HepG2 (cell line): ENCODE results near the gene CTNND2. TPM values are rescaled to one million over a fixed set of nuclear protein-coding genes. Genes with fewer than 3 reads are reported as not detected.

ENCODE experiments used
- ATAC-seq: fragments of 200-7000 bp; cut with Tn5 transposase; 3 replicates; pipeline ENCODE4 v1.9.1; 2020; ENCODE audit warnings: mild to moderate bottlenecking, moderate library complexity
- BruUV-seq: library from RNA; stranded (reverse); fragments of 400-500 nt; replicated peaks from 2 replicates; lab custom pipeline; 2021; lab: Mats Ljungman, UMichigan
- CTCF ChIA-PET: fragments of 300-600 bp; formaldehyde crosslinking; extraction: SDS; loops from one replicate; lab custom pipeline; 2021; ENCODE audit warnings: low total read pairs, inconsistent platforms, low intra/inter-chr PET ratio; lab: Yijun Ruan, JAX
- POLR2A ChIA-PET: fragments of 350-600 bp; sonication (Branson Sonifier 250); formaldehyde crosslinking; loops from one replicate; lab custom pipeline; 2020; ENCODE audit warnings: antibody characterized with exemption, inconsistent platforms; lab: Yijun Ruan, JAX
- DNase-seq: peaks from one replicate; pipeline ENCODE4 v3.0.0-alpha.2; 2015; ENCODE audit warnings: low spot score
- FAIRE-seq: peaks from 3 replicates; lab custom pipeline; 2011; peaks lifted over from hg19 to GRCh38; lab: Jason Lieb, UNC
- H2AFZ ChIP-seq: one replicate; pipeline ENCODE4 v1.6.1; 2011; ENCODE audit warnings: low read length, inconsistent platforms
- H3K27ac ChIP-seq: fragments of 300-600 bp; 3 replicates; pipeline ENCODE4 v1.8.0; 2011; ENCODE audit warnings: mixed run types, mild to moderate bottlenecking, mixed read lengths, low read length, inconsistent platforms; ENCODE audit not compliant: insufficient read depth; ENCODE audit errors: extremely low read length
- H3K27me3 ChIP-seq, 2 experiments: fragments of 200-600 bp in 1 of 2; 2 replicates in 1 of 2; 3 replicates in 1 of 2; pipeline versions ENCODE4 v1.6.0 to v1.8.0; 2011; ENCODE audit warnings: low read length in 2 of 2, mild to moderate bottlenecking in 2 of 2, moderate library complexity in 2 of 2, inconsistent platforms in 1 of 2; ENCODE audit not compliant: insufficient read depth in 2 of 2, control insufficient read depth in 1 of 2
- H3K36me3 ChIP-seq, 2 experiments: fragments of 200-600 bp in 1 of 2; replicated peaks in 1 of 2; 2 replicates in 1 of 2; 3 replicates in 1 of 2; pipeline versions ENCODE4 v1.5.1 to v1.8.0; 2011; ENCODE audit warnings: low read length in 2 of 2, inconsistent platforms in 1 of 2; ENCODE audit not compliant: insufficient read depth in 2 of 2, control insufficient read depth in 1 of 2
- H3K4me1 ChIP-seq: 2 replicates; pipeline ENCODE4 v1.5.1; 2012; ENCODE audit warnings: low read length, inconsistent platforms; ENCODE audit not compliant: insufficient read depth
- H3K4me2 ChIP-seq: 2 replicates; pipeline ENCODE4 v1.6.0; 2011; ENCODE audit warnings: low read depth, low read length, inconsistent platforms
- H3K4me3 ChIP-seq, 3 experiments: fragments of 200-600 bp in 1 of 3; sonication (generic), shearing (Covaris generic) in 1 of 3; replicated peaks in 1 of 3; 2 replicates each; pipeline ENCODE4 v1.5.1; 2011 to 2016; ENCODE audit warnings: low read length in 3 of 3, inconsistent platforms in 2 of 3, low read depth in 2 of 3, mild to moderate bottlenecking in 2 of 3, control low read depth in 1 of 3, mixed read lengths in 1 of 3; ENCODE audit not compliant: insufficient read depth in 1 of 3
- H3K79me2 ChIP-seq: one replicate; pipeline ENCODE4 v1.6.1; 2011; ENCODE audit warnings: low read length, inconsistent platforms; ENCODE audit not compliant: insufficient read depth
- H3K9ac ChIP-seq: 2 replicates; pipeline ENCODE4 v1.6.0; 2011; ENCODE audit warnings: mild to moderate bottlenecking, low read depth, low read length, inconsistent platforms; ENCODE audit not compliant: insufficient read depth
- H3K9me3 ChIP-seq: 2 replicates; pipeline ENCODE4 v1.5.1; 2012; ENCODE audit warnings: mild to moderate bottlenecking, low read length
- H4K20me1 ChIP-seq: 2 replicates; pipeline ENCODE4 v1.6.0; 2011; ENCODE audit warnings: inconsistent platforms, mild to moderate bottlenecking, low read length, moderate library complexity; ENCODE audit not compliant: insufficient read depth
- CBFB ChIP-seq: sonication (generic); formaldehyde crosslinking; IDR thresholded peaks from 2 replicates; pipeline ENCODE4 v1.4.0; 2020; ENCODE audit warnings: missing genetic modification reagents
- CBX2 ChIP-seq, 2 experiments: fragments of 200-600 bp in 1 of 2; sonication (generic); formaldehyde crosslinking in 1 of 2; IDR thresholded peaks; 2 replicates each; pipeline versions ENCODE4 v1.7.0 to v1.8.1; 2018 to 2022; ENCODE audit warnings: low read depth in 2 of 2, low read length in 1 of 2, mild to moderate bottlenecking in 1 of 2, missing genetic modification reagents in 1 of 2
- CEBPG ChIP-seq: IDR thresholded peaks from 2 replicates; pipeline ENCODE4 v1.6.1; 2016
- GPN1 ChIP-seq: sonication (generic); formaldehyde crosslinking; IDR thresholded peaks from 2 replicates; pipeline ENCODE4 v1.5.1; 2020; ENCODE audit warnings: missing genetic modification reagents, borderline replicate concordance
- HNF4A ChIP-seq: sonication (generic); formaldehyde crosslinking; IDR thresholded peaks from 2 replicates; pipeline ENCODE4 v1.4.0; 2020; ENCODE audit warnings: missing genetic modification reagents
- KLF12 ChIP-seq: sonication (generic); formaldehyde crosslinking; IDR thresholded peaks from 2 replicates; pipeline ENCODE4 v1.4.0; 2020; ENCODE audit warnings: missing genetic modification reagents, borderline replicate concordance
- MTA3 ChIP-seq: sonication (generic); formaldehyde crosslinking; IDR thresholded peaks from 2 replicates; pipeline ENCODE4 v1.4.0; 2020; ENCODE audit warnings: missing genetic modification reagents
- NCOA1 ChIP-seq: sonication (generic); formaldehyde crosslinking; IDR thresholded peaks from 2 replicates; pipeline ENCODE4 v1.9.0; 2021; ENCODE audit warnings: missing genetic modification reagents
- NPAS2 ChIP-seq: sonication (generic); formaldehyde crosslinking; IDR thresholded peaks from 2 replicates; pipeline ENCODE4 v1.8.0; 2022; ENCODE audit warnings: mild to moderate bottlenecking, missing genetic modification reagents, borderline replicate concordance
- PHB2 ChIP-seq: fragments of 450-650 bp; IDR thresholded peaks from 2 replicates; pipeline ENCODE4 v1.6.1; 2018; ENCODE audit not compliant: partially characterized antibody
- POLR2AphosphoS5 ChIP-seq: IDR thresholded peaks from 2 replicates; pipeline ENCODE4 v1.6.1; 2012; ENCODE audit warnings: low read depth, low read length
- SCMH1 ChIP-seq: sonication (generic); formaldehyde crosslinking; IDR thresholded peaks from 2 replicates; pipeline ENCODE4 v1.9.0; 2021; ENCODE audit warnings: missing genetic modification reagents, mild to moderate bottlenecking, borderline replicate concordance
- TGIF2 ChIP-seq: IDR thresholded peaks from 2 replicates; pipeline ENCODE4 v1.6.1; 2016; ENCODE audit warnings: control low read depth, missing compliant biosample characterization
- ZEB1 ChIP-seq: IDR thresholded peaks from 2 replicates; pipeline ENCODE4 v1.6.1; 2012; ENCODE audit warnings: mild to moderate bottlenecking, low read depth, inconsistent platforms; ENCODE audit not compliant: insufficient replicate concordance
- ZNF335 ChIP-seq: sonication (generic); formaldehyde crosslinking; IDR thresholded peaks from 2 replicates; pipeline ENCODE4 v1.4.0; 2020; ENCODE audit warnings: missing genetic modification reagents
- ZNF564 ChIP-seq: sonication (generic); formaldehyde crosslinking; IDR thresholded peaks from 2 replicates; pipeline ENCODE4 v1.8.1; 2023; ENCODE audit warnings: mild to moderate bottlenecking, missing genetic modification reagents
- ZNF569 ChIP-seq: sonication (generic); formaldehyde crosslinking; IDR thresholded peaks from 2 replicates; pipeline ENCODE4 v1.5.0; 2020; ENCODE audit warnings: mild to moderate bottlenecking, missing genetic modification reagents, moderate library complexity, borderline replicate concordance
- ZSCAN29 ChIP-seq: sonication (generic); formaldehyde crosslinking; conservative IDR thresholded peaks from 2 replicates; pipeline ENCODE4 v1.4.0; 2020; ENCODE audit warnings: mild to moderate bottlenecking, missing genetic modification reagents
- WGBS: methylation state at CpG from one replicate; pipeline ENCODE4 v1.1.6; 2017; ENCODE audit warnings: low lambda C conversion rate; 5-methylcytosine and 5-hydroxymethylcytosine counted together
- in situ Hi-C: cut with HindIII; loops from 2 replicates; pipeline ENCODE4 v1.10.0; 2017; ENCODE audit warnings: low pct_unique_long_range_greater_than_20kb; ENCODE audit not compliant: extremely low pct_ligation_motif_present
- intact Hi-C: fragments of 100-400 bp; cut with micrococcal nuclease; formaldehyde crosslinking; loops from one replicate; pipeline ENCODE4 v1.10.0; 2022; ENCODE audit not compliant: unreplicated experiment
- polyA plus RNA-seq, 8 experiments: library from polyadenylated mRNA; depleted of rRNA in 3 of 8; stranded (reverse) in 7 of 8; unstranded in 1 of 8; fragments of >200 nt; fragmentation: Illumina TruSeq in 4 of 8; extraction: Trizol in 4 of 8; gene quantifications; 2 replicates each; pipeline versions ENCODE4 v1.2.1 to v1.2.3, GENCODE V29; 2011 to 2016; ENCODE audit warnings: low read depth in 4 of 8, missing spikeins in 1 of 8, mixed read lengths in 1 of 8; ENCODE audit not compliant: insufficient read depth in 1 of 8
- total RNA-seq, 5 experiments: library from RNA; depleted of rRNA; stranded (reverse); fragments of >200 nt; fragmentation: Illumina TruSeq; extraction: Trizol; gene quantifications; 2 replicates each; pipeline ENCODE4 v1.2.3, GENCODE V29; 2016; ENCODE audit warnings: low read depth in 1 of 5
- TF ChIP-seq, protein P1 (sequence below): IDR thresholded peaks from 2 replicates; pipeline ENCODE4 v1.6.1; 2016; ENCODE audit warnings: missing compliant biosample characterization, missing genetic modification reagents, borderline replicate concordance

Gene CTNND2
- total and polyA plus RNA-seq, 2 of the 13 experiments (the other 11 are each of a cell fraction or from before 2014, with no cell fraction given): not detected

DNA sequence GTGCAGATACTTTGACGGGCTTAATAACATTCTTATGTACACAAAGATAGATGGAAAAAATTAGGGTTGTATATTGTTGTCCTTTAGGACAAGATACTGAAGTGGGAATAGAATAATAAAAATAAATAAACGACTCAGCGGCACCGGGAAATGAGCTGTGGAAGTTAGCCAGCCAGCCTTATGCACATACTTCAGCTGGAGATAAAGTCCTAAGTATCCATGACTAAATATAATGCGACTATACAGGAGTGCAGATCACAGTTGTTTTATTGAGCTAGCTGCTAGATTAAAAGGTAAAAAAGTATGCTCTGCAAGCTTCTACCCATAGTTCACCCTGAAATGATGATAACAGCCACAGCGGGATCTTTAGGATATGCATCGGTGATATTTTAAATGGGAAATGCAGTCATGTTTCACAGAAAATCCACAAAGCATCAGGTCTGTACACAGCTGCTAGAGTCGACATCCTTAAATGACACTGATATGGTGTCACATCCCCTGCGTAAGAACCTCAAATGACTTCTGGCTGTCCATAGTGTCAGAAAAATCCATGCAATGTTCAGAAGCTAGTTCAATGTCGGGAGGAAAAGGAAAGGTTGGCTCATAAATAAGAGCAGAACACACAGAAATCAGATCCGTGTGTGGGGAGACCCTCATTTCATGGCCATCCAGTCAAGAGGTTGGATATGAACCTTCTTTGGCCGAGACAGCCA, 750.4 kb downstream of the CTNND2 start:
- Histone ChIP-seq H3K4me3 (no peak overlapping the region), H3K27me3 (no peaks in the 10 kb centered on the region; a peak in 1 of 5 replicates), H3K79me2 (no peaks in the 10 kb centered on the region), H3K27ac (no peak overlapping the region), H4K20me1 (no peaks in the 10 kb centered on the region), H3K9me3 (no peaks in the 10 kb centered on the region), H2AFZ (no peak overlapping the region), H3K4me2 (no peak overlapping the region), H3K9ac (no peak overlapping the region), H3K4me1 (no peaks in the 10 kb centered on the region), H3K36me3 (no peaks in the 10 kb centered on the region)
- ATAC-seq: no peak
- ChIA-PET CTCF (no interaction called here), POLR2A (no interaction called here)
- in situ Hi-C loops (no loop called here), intact Hi-C loops (no loop called here)
- TF ChIP-seq MTA3 (no peak), CEBPG (no peak), CBX2 (IDR thresholded peaks at IDR 0.05; ENCODE audit: low read depth, low read length) (no peak), CBX2 (CRISPR knock-in tag; IDR thresholded peaks at IDR 0.05; ENCODE audit: low read depth) (no peak), TGIF2 (CRISPR knock-in tag) (no peak), POLR2AphosphoS5 (no peak), ZEB1 (no peak), SCMH1 (no peak), ZNF564 (CRISPR knock-in tag) (no peak), NCOA1 (no peak), ZSCAN29 (CRISPR knock-in tag) (no peak), PHB2 (no peak), HNF4A (CRISPR knock-in tag) (no peak), NPAS2 (CRISPR knock-in tag) (no peak), ZNF569 (CRISPR knock-in tag) (no peak), KLF12 (CRISPR knock-in tag) (no peak), GPN1 (CRISPR knock-in tag) (no peak), CBFB (CRISPR knock-in tag) (no peak), ZNF335 (CRISPR knock-in tag) (no peak)
- TF ChIP-seq, protein P1, sequence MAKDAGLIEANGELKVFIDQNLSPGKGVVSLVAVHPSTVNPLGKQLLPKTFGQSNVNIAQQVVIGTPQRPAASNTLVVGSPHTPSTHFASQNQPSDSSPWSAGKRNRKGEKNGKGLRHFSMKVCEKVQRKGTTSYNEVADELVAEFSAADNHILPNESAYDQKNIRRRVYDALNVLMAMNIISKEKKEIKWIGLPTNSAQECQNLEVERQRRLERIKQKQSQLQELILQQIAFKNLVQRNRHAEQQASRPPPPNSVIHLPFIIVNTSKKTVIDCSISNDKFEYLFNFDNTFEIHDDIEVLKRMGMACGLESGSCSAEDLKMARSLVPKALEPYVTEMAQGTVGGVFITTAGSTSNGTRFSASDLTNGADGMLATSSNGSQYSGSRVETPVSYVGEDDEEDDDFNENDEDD (CRISPR knock-in tag): no peak
- no peak for FAIRE-seq
- no TSS peak for BruUV-seq
- 46% methylated on average over 12 of the region's 12 CpGs for WGBS
- DNase-seq: no peak
